SJCRH30 (cell line): ENCODE measurements around the gene PBX3. TPM values are rescaled to one million over a fixed set of nuclear protein-coding genes. Genes with fewer than 3 reads are reported as not detected.
"Not testable (repeated sequence)": the region's sequence is repeated elsewhere in the genome, so short reads cannot be mapped to it uniquely, and the experiment has no call there.

Experiments
- DNase-seq, 2 experiments: peaks; one replicate each; pipeline ENCODE4 v3.0.0-alpha.2; 2015 to 2020
- H3K27ac ChIP-seq: fragments of 250-450 bp; sonication (Bioruptor Pico); 2 replicates; pipeline ENCODE4 v1.5.1; 2020; ENCODE audit warnings: mild to moderate bottlenecking, moderate library complexity
- H3K27me3 ChIP-seq: fragments of 250-450 bp; sonication (Bioruptor Pico); 2 replicates; pipeline ENCODE4 v1.5.1; 2020; ENCODE audit warnings: mild to moderate bottlenecking, moderate library complexity
- H3K36me3 ChIP-seq: fragments of 250-450 bp; sonication (Bioruptor Pico); 2 replicates; pipeline ENCODE4 v1.5.1; 2020; ENCODE audit warnings: mild to moderate bottlenecking, moderate library complexity
- H3K4me1 ChIP-seq: fragments of 250-450 bp; sonication (Bioruptor Pico); 2 replicates; pipeline ENCODE4 v1.5.1; 2020; ENCODE audit warnings: mild to moderate bottlenecking, moderate library complexity
- H3K4me3 ChIP-seq: fragments of 250-450 bp; sonication (Bioruptor Pico); 2 replicates; pipeline ENCODE4 v1.5.1; 2020; ENCODE audit warnings: mild to moderate bottlenecking, moderate library complexity
- H3K9me3 ChIP-seq: fragments of 250-450 bp; sonication (Bioruptor Pico); replicated peaks from 2 replicates; pipeline ENCODE4 v1.5.1; 2020; ENCODE audit warnings: mild to moderate bottlenecking, moderate library complexity
- total RNA-seq: library from RNA; depleted of rRNA; stranded (reverse); fragments of >200 nt; shearing (Covaris generic); gene quantifications from 2 replicates; pipeline ENCODE4 v1.2.3, GENCODE V29; 2014

The PBX3 gene
- total RNA-seq, 1 experiment from 2014 or later = 75.9 TPM

GRCh38 chr9:125810161-125810560, 63.0 kb downstream of the PBX3 start:
- Histone ChIP-seq H3K27me3 (no peaks in the 10 kb centered on the region), H3K9me3 (0 out of 2 replicates have a peak, but pooled peaks cover 3% of the 10 kb centered on the region), H3K36me3 (no peaks in the 10 kb centered on the region; the same call in 1 of the 2 replicates), H3K4me3 (no peak overlapping the region), H3K27ac (no peak overlapping the region), H3K4me1 (0 out of 2 replicates have a peak, but pooled peaks cover 7% of the 10 kb centered on the region)
- DNase-seq = no peak

- Histone ChIP-seq H3K36me3 (no peaks in the 10 kb centered on the region; the same call in 1 of the 2 replicates), H3K27me3 (no peaks in the 10 kb centered on the region), H3K27ac (no peak overlapping the region), H3K4me3 (no peak overlapping the region), H3K9me3 (0 out of 2 replicates have a peak, but pooled peaks cover 3% of the 10 kb centered on the region), H3K4me1 (0 out of 2 replicates have a peak, but pooled peaks cover under 1% of the 10 kb centered on the region)
- no peak for DNase-seq
These were observed 63.8 kb downstream of the PBX3 start for GRCh38 chr9:125811002-125811401.

GRCh38 chr9:125812403-125812802, 65.2 kb downstream of the PBX3 start:
- Histone ChIP-seq H3K27ac (no peak overlapping the region), H3K36me3 (no peaks in the 10 kb centered on the region; the same call in 1 of the 2 replicates), H3K4me3 (no peak overlapping the region), H3K9me3 (0 out of 2 replicates have a peak, but pooled peaks cover 2% of the 10 kb centered on the region), H3K27me3 (no peaks in the 10 kb centered on the region), H3K4me1 (no peaks in the 10 kb centered on the region)
- DNase-seq = no peak

GRCh38 chr9:125815568-125815967, 68.4 kb downstream of the PBX3 start:
- Histone ChIP-seq H3K27ac (no peak overlapping the region), H3K27me3 (no peaks in the 10 kb centered on the region), H3K36me3 (no peaks in the 10 kb centered on the region; the same call in 1 of the 2 replicates), H3K4me3 (no peak overlapping the region), H3K4me1 (peaks cover 12% of the 10 kb centered on the region), H3K9me3 (no peaks in the 10 kb centered on the region)
- no peak for DNase-seq

GRCh38 chr9:125816321-125816720, 69.1 kb downstream of the PBX3 start:
- H3K4me3 ChIP-seq = no peak overlapping the region
- no peaks in the 10 kb centered on the region; the same call in 1 of the 2 replicates for H3K36me3 ChIP-seq
- no peaks in the 10 kb centered on the region for H3K9me3 ChIP-seq
- peaks cover 13% of the 10 kb centered on the region for H3K4me1 ChIP-seq
- no peak for DNase-seq
- no peaks in the 10 kb centered on the region for H3K27me3 ChIP-seq
- H3K27ac ChIP-seq = no peak overlapping the region

- Histone ChIP-seq H3K36me3 (no peaks in the 10 kb centered on the region; the same call in 1 of the 2 replicates), H3K9me3 (0 out of 2 replicates have a peak, but pooled peaks cover 2% of the 10 kb centered on the region), H3K27ac (no peak overlapping the region), H3K4me1 (peaks cover 13% of the 10 kb centered on the region), H3K27me3 (no peaks in the 10 kb centered on the region), H3K4me3 (no peak overlapping the region)
- DNase-seq = peak in 1 of 2 experiments; percentile 29
These were observed 73.1 kb downstream of the PBX3 start for GRCh38 chr9:125820100-125820804.

GRCh38 chr9:125821078-125821477, 73.9 kb downstream of the PBX3 start:
- no peak overlapping the region for H3K27ac ChIP-seq
- H3K36me3 ChIP-seq = no peaks in the 10 kb centered on the region; the same call in 1 of the 2 replicates
- DNase-seq = no peak
- peaks cover 13% of the 10 kb centered on the region for H3K4me1 ChIP-seq
- H3K9me3 ChIP-seq = 0 out of 2 replicates have a peak, but pooled peaks cover 2% of the 10 kb centered on the region
- H3K27me3 ChIP-seq = no peaks in the 10 kb centered on the region
- H3K4me3 ChIP-seq = no peak overlapping the region

- no peak for DNase-seq
- H3K27ac ChIP-seq = no peak overlapping the region
These were observed 75.0 kb downstream of the PBX3 start for GRCh38 chr9:125822160-125822559.

GRCh38 chr9:125822902-125823301, 75.7 kb downstream of the PBX3 start:
- no peaks in the 10 kb centered on the region for H3K27me3 ChIP-seq
- no peak overlapping the region for H3K27ac ChIP-seq
- 0 out of 2 replicates have a peak, but pooled peaks cover 2% of the 10 kb centered on the region for H3K9me3 ChIP-seq
- DNase-seq = no peak
- no peaks in the 10 kb centered on the region; the same call in 1 of the 2 replicates for H3K36me3 ChIP-seq
- peaks cover 13% of the 10 kb centered on the region for H3K4me1 ChIP-seq
- H3K4me3 ChIP-seq = no peak overlapping the region

More at GRCh38 chr9:125822160-125822559, 75.0 kb downstream of the PBX3 start:
- Histone ChIP-seq H3K9me3 (0 out of 2 replicates have a peak, but pooled peaks cover 2% of the 10 kb centered on the region), H3K4me3 (no peak overlapping the region), H3K36me3 (no peaks in the 10 kb centered on the region; the same call in 1 of the 2 replicates), H3K4me1 (peaks cover 13% of the 10 kb centered on the region), H3K27me3 (no peaks in the 10 kb centered on the region)

GRCh38 chr9:125823874-125824406, 76.8 kb downstream of the PBX3 start:
- DNase-seq, H3K4me3 ChIP-seq, H3K9me3 ChIP-seq, H3K27ac ChIP-seq, H3K36me3 ChIP-seq, H3K27me3 ChIP-seq: not testable (repeated sequence)
- H3K4me1 ChIP-seq = peaks cover 13% of the 10 kb centered on the region

GRCh38 chr9:125825762-125826161, 78.6 kb downstream of the PBX3 start:
- no peak for DNase-seq
- H3K4me3 ChIP-seq = no peak overlapping the region
- H3K27ac ChIP-seq = no peak overlapping the region
- H3K36me3 ChIP-seq = no peaks in the 10 kb centered on the region; the same call in 1 of the 2 replicates
- no peaks in the 10 kb centered on the region for H3K27me3 ChIP-seq
- H3K4me1 ChIP-seq = no peaks in the 10 kb centered on the region; the same call in 1 of the 2 replicates
- H3K9me3 ChIP-seq = 0 out of 2 replicates have a peak, but pooled peaks cover 2% of the 10 kb centered on the region

GRCh38 chr9:125826850-125827249, 79.7 kb downstream of the PBX3 start:
- Histone ChIP-seq H3K36me3 (no peaks in the 10 kb centered on the region; the same call in 1 of the 2 replicates), H3K4me1 (no peaks in the 10 kb centered on the region; the same call in 1 of the 2 replicates), H3K9me3 (0 out of 2 replicates have a peak, but pooled peaks cover 2% of the 10 kb centered on the region), H3K27me3 (no peaks in the 10 kb centered on the region), H3K4me3 (no peak overlapping the region), H3K27ac (no peak overlapping the region)
- no peak for DNase-seq

GRCh38 chr9:125829743-125830142, 82.6 kb downstream of the PBX3 start:
- no peaks in the 10 kb centered on the region; the same call in 1 of the 2 replicates for H3K36me3 ChIP-seq
- no peak overlapping the region for H3K4me3 ChIP-seq
- H3K27me3 ChIP-seq = no peaks in the 10 kb centered on the region
- no peak overlapping the region for H3K27ac ChIP-seq
- no peaks in the 10 kb centered on the region for H3K9me3 ChIP-seq
- no peaks in the 10 kb centered on the region; the same call in 1 of the 2 replicates for H3K4me1 ChIP-seq
- no peak for DNase-seq

- Histone ChIP-seq H3K27ac (no peak overlapping the region), H3K27me3 (no peaks in the 10 kb centered on the region)
These were observed 83.9 kb downstream of the PBX3 start for GRCh38 chr9:125831054-125831453.

GRCh38 chr9:125831616-125832015, 84.4 kb downstream of the PBX3 start:
- Histone ChIP-seq H3K4me1 (no peaks in the 10 kb centered on the region; the same call in 1 of the 2 replicates), H3K4me3 (no peak overlapping the region), H3K36me3 (no peaks in the 10 kb centered on the region; the same call in 1 of the 2 replicates), H3K9me3 (no peaks in the 10 kb centered on the region), H3K27me3 (no peaks in the 10 kb centered on the region), H3K27ac (no peak overlapping the region)
- no peak for DNase-seq

More at GRCh38 chr9:125831054-125831453, 83.9 kb downstream of the PBX3 start:
- DNase-seq = no peak
- H3K4me3 ChIP-seq = no peak overlapping the region
- H3K36me3 ChIP-seq = no peaks in the 10 kb centered on the region; the same call in 1 of the 2 replicates
- no peaks in the 10 kb centered on the region; the same call in 1 of the 2 replicates for H3K4me1 ChIP-seq
- H3K9me3 ChIP-seq = no peaks in the 10 kb centered on the region
